ENCODE data around the gene SCUBE3.

SCUBE3 gene

GRCh38 chr6:35213824-35214756 lies at the start of gene SCUBE3:
SCUBE3 (plus strand) TSS chr6:35213956; CDS start chr6:35214419, 463 bp downstream.
- Histone ChIP-seq H3K27ac (no peak within 1 kb of the TSS), H3K9me3 (ENCODE audit: control insufficient read depth, low read length) (no peaks in the 10 kb centered on the region), H3K36me3 (ENCODE audit: control insufficient read depth, insufficient read depth, low read length) (no peaks in the 10 kb centered on the region), H3K4me1 (peaks cover 8% of the 10 kb centered on the region), H3K79me2 (no peaks in the 10 kb centered on the region), H3K9ac (no peak within 1 kb of the TSS), H2AFZ (peak within 1 kb of the TSS; percentile 56), H3K4me3 (ENCODE audit: low read depth, low read length) (no peak within 1 kb of the TSS), H3K27me3 (ENCODE audit: control insufficient read depth, insufficient read depth, low read length) (peaks cover 4% of the 10 kb centered on the region), H3K4me2 (ENCODE audit: low read length) (peak within 1 kb of the TSS; percentile 55)
- TF ChIP-seq CTCF (IDR thresholded peaks at IDR 0.05) = no peak

- H3K79me2 ChIP-seq = no peaks in the 10 kb centered on the region
- H3K9me3 ChIP-seq (ENCODE audit: control insufficient read depth, low read length) = no peaks in the 10 kb centered on the region
- no peak overlapping the region for H3K27ac ChIP-seq
- peaks cover 11% of the 10 kb centered on the region for H3K4me1 ChIP-seq
- TF ChIP-seq CTCF (IDR thresholded peaks at IDR 0.05) = no peak
- no peaks in the 10 kb centered on the region for H3K36me3 ChIP-seq (ENCODE audit: control insufficient read depth, insufficient read depth, low read length)
- no peak overlapping the region for H2AFZ ChIP-seq
- H3K4me2 ChIP-seq (ENCODE audit: low read length) = no peak overlapping the region
- no peak overlapping the region for H3K4me3 ChIP-seq (ENCODE audit: low read depth, low read length)
- no peaks in the 10 kb centered on the region for H3K27me3 ChIP-seq (ENCODE audit: control insufficient read depth, insufficient read depth, low read length)
- no peak overlapping the region for H3K9ac ChIP-seq
Observed at GRCh38 chr6:35164277-35164676, 49.5 kb upstream of the SCUBE3 start.

GRCh38 chr6:35164868-35165267 lies 48.9 kb upstream of the SCUBE3 start:
- H3K27ac ChIP-seq = no peak overlapping the region

GRCh38 chr6:35165630-35166071 lies 48.1 kb upstream of the SCUBE3 start:
- H3K27ac ChIP-seq = no peak overlapping the region
- no peak overlapping the region for H3K4me2 ChIP-seq (ENCODE audit: low read length)
- no peak overlapping the region for H3K9ac ChIP-seq

More at GRCh38 chr6:35164868-35165267, 48.9 kb upstream of the SCUBE3 start:
- Histone ChIP-seq H3K4me2 (ENCODE audit: low read length) (no peak overlapping the region), H3K79me2 (no peaks in the 10 kb centered on the region), H3K4me3 (ENCODE audit: low read depth, low read length) (no peak overlapping the region), H3K9me3 (ENCODE audit: control insufficient read depth, low read length) (no peaks in the 10 kb centered on the region), H3K27me3 (ENCODE audit: control insufficient read depth, insufficient read depth, low read length) (no peaks in the 10 kb centered on the region), H3K4me1 (peaks cover 11% of the 10 kb centered on the region), H2AFZ (no peak overlapping the region), H3K36me3 (ENCODE audit: control insufficient read depth, insufficient read depth, low read length) (no peaks in the 10 kb centered on the region), H3K9ac (no peak overlapping the region)
- TF ChIP-seq CTCF (IDR thresholded peaks at IDR 0.05) = no peak

More at GRCh38 chr6:35165630-35166071, 48.1 kb upstream of the SCUBE3 start:
- H3K4me3 ChIP-seq (ENCODE audit: low read depth, low read length) = no peak overlapping the region
- H3K4me1 ChIP-seq = peaks cover 11% of the 10 kb centered on the region
- H3K79me2 ChIP-seq = no peaks in the 10 kb centered on the region
- H3K36me3 ChIP-seq (ENCODE audit: control insufficient read depth, insufficient read depth, low read length) = no peaks in the 10 kb centered on the region
- TF ChIP-seq CTCF (IDR thresholded peaks at IDR 0.05) = no peak
- H2AFZ ChIP-seq = no peak overlapping the region
- H3K27me3 ChIP-seq (ENCODE audit: control insufficient read depth, insufficient read depth, low read length) = no peaks in the 10 kb centered on the region
- no peaks in the 10 kb centered on the region for H3K9me3 ChIP-seq (ENCODE audit: control insufficient read depth, low read length)

All from parathyroid adenoma (tissue), 2 donors.